Neural progenitor cell (in vitro differentiated cells): ENCODE results near the gene BUD23.

ENCODE experiments used
- CTCF ChIP-seq: fragments of 200-600 bp; sonication (generic); IDR thresholded peaks from 2 replicates; pipeline ENCODE4 v1.5.1; 2017; ENCODE audit warnings: antibody characterized with exemption, mild to moderate bottlenecking
- EZH2 ChIP-seq: fragments of 200-600 bp; sonication (generic); IDR thresholded peaks from 2 replicates; pipeline ENCODE4 v1.6.1; 2017; ENCODE audit warnings: antibody characterized with exemption, mild to moderate bottlenecking, moderate library complexity

GRCh38 chr7:73668886-73669230 lies 14.5 kb upstream of the BUD23 start:
- TF ChIP-seq CTCF (no peak), EZH2 (no peak)
